Choroid plexus epithelial cell (primary cell): Measurements from ENCODE around the gene RSPRY1.

Experiments used
- DNase-seq: peaks from one replicate; pipeline ENCODE4 v3.0.0-alpha.2; 2010; ENCODE audit warnings: low read depth
- H3K4me3 ChIP-seq: 2 replicates; pipeline ENCODE4 v1.5.1; 2011; ENCODE audit warnings: low read depth, mild to moderate bottlenecking, control low read depth, low read length, moderate library complexity
- CTCF ChIP-seq: conservative IDR thresholded peaks from 2 replicates; pipeline ENCODE4 v1.5.1; 2011; ENCODE audit warnings: low read depth, mild to moderate bottlenecking, control low read depth, inconsistent platforms, low read length, moderate library complexity

The RSPRY1 gene

GRCh38 chr16:57147381-57148221, 38.5 kb upstream of the RSPRY1 start:
- no peak for TF ChIP-seq CTCF
- H3K4me3 ChIP-seq = no peak overlapping the region
- peak; percentile 27 for DNase-seq

GRCh38 chr16:57148481-57148880, 37.6 kb upstream of the RSPRY1 start:
- TF ChIP-seq CTCF = no peak
- no peak for DNase-seq
- H3K4me3 ChIP-seq = no peak overlapping the region

- no peak overlapping the region for H3K4me3 ChIP-seq
- no peak for DNase-seq
- no peak for TF ChIP-seq CTCF
Observed at GRCh38 chr16:57149391-57149790, 36.7 kb upstream of the RSPRY1 start.

- no peak overlapping the region for H3K4me3 ChIP-seq
- DNase-seq = peak; percentile 65
- TF ChIP-seq CTCF = no peak
Observed at GRCh38 chr16:57150682-57151330, 35.3 kb upstream of the RSPRY1 start.

- no peak for DNase-seq
- no peak for TF ChIP-seq CTCF
Observed at GRCh38 chr16:57151369-57151768, 34.8 kb upstream of the RSPRY1 start.

GRCh38 chr16:57152096-57153093, 33.7 kb upstream of the RSPRY1 start:
- TF ChIP-seq CTCF = no peak
- DNase-seq = no peak
- no peak overlapping the region for H3K4me3 ChIP-seq

More at GRCh38 chr16:57151369-57151768, 34.8 kb upstream of the RSPRY1 start:
- no peak overlapping the region for H3K4me3 ChIP-seq
